Amniotic epithelial cell (primary cell): Measurements from ENCODE around the gene PIAS2.
"Not testable (repeated sequence)": the region's sequence is repeated elsewhere in the genome, so short reads cannot be mapped to it uniquely, and the experiment has no call there.

ENCODE experiments used
- DNase-seq: peaks from one replicate; pipeline ENCODE4 v3.0.0-alpha.2; 2010; ENCODE audit warnings: low read depth

PIAS2 gene

DNA sequence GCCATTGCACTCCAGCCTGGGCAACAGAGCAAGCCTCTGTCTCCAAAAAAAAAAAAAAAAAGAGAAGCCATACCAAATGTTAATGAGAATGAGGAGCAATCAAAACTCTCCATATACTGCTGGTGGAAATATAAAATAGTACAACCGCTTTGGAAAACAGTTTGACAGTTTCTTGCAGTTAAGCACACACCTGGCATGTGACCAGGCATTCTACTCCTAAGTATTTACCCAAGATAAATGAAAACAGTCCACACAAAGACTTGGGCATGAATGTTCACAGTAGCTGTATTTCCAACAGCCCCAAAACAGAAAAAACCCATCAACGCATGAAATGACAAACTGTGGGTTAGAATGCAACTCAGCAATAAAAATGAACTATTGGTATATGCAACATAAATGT, 84.5 kb downstream of the PIAS2 start:
- no peak for DNase-seq

DNA sequence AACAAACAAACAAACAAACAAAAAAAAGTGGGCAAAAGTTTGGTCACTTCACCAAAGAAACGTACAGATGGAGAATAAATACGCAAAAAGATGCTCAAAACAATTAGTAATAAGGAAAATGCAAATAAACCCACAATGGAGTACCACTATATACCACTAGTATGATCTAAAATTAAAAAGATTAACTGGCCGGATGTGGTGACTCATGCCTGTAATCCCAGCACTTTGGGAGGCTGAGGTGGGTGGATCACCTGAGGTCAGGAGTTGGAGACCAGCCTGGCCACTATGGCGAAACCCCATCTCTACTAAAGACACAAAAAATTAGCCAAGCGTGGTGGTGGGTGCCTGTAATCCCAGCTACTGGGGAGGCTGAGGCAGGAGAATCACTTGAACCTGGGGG, 84.9 kb downstream of the PIAS2 start:
- DNase-seq, result peak; percentile 7

DNA sequence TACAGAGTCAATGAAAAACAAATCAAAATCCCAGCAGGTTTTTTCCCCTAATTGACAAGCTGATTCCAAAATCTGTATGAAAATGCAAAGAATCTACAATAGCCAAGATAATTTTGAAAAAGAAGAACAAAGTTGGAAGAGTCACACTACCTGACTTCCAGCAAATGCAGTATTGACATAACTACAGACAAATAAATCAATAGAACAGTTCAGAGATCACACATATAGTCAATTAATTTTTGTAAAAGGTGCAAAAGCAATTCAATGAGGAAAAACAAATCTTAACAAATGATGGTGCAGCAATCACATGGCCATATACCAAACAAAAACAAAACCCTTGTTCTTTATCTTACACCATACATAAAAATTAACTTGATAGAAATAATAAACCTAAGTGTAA, 85.9 kb downstream of the PIAS2 start:
- DNase-seq, result no peak

DNA sequence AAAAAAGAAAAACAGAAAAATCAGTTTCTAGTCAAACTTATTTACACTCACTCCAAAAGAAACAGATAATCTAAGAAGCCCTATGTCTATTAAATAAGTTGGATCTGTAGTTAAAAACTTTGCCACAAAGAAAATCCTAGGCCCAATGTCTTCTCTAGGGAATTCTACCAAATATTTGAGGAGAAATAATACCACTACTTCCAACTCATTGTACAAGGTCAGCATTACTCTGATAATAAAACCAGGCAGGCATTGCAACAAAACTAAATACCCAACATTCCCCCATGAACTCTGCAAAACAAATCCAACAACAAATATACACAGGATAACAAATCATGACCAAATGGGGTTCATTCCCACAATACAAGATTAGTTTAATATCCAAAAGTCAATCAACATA, 86.7 kb downstream of the PIAS2 start:
- peak; percentile 4 for DNase-seq

DNA sequence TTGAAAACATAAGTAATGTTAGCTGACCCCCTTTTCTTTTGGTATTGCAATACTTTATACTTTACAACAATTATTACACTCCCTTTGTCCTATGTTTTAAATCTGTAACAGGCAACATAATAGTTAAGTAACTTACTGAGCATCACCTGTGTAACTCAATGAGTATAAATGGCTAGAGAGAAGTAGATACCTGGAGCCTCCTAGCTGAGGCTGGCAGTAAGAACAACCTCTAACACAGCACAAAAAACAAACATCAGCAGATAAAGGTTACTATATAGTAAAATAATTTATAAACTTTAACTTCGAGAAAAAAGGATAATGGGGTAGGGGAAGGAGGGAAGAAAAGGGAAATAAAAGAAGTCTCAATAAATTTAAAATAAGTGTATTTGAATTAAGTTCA, 87.4 kb downstream of the PIAS2 start:
- no peak for DNase-seq

DNA sequence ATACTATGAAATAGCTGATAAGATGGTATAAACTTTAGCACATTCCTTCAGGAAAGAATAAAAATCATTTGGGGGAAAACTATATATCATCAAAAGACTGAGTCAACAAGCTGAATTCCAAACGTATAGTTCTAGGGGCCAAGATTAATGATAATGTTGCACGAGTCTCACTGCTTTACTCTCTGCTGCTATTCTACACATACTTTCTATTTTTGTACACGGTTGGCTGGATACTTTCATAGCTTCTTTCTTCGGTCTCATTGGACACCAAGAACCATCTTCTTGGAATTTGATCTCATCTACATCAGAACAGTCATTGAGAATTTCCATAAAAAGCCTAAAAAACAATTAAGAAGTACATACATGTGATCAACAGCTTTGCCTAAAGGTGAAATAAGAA, 87.8 kb downstream of the PIAS2 start:
- no peak for DNase-seq

DNA sequence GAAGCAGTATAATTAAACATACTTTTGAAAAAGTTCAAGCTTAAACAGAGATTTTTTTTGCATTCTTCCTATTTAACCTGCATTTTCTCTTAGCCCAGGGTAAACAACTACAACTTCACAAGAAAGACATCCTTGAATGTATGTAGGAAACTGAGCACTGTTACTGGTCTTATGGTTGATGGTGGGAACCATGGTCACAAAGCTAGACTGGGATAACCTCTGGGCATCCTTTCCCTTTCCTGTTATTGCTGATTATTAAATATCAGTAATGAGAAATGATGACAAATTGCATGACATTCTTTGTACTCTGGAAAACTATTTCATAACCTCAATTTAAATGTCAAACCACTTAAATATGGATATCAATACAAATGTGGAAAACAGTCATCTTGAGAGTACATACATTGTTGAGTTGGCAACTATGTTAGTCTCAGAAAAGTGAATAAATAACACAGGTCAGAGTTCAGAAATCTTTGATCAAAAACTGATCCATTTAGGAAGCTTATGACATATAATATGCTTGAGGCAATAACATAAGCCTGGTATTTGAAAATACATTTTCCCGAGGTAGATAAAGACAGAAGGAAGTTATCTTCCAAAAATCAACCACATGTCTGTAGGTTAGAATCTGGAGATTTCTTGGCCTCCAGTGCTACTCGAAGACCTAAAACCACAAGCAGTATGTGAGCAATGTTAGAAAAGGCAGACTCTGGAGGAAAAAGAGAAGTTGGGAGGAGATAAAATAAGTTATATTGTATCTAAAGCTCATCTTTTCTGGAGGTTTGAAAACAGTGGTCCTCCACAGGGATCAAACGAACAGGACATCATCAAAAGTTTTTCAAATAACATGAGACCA, 95.2 kb downstream of the PIAS2 start:
- no peak for DNase-seq

DNA sequence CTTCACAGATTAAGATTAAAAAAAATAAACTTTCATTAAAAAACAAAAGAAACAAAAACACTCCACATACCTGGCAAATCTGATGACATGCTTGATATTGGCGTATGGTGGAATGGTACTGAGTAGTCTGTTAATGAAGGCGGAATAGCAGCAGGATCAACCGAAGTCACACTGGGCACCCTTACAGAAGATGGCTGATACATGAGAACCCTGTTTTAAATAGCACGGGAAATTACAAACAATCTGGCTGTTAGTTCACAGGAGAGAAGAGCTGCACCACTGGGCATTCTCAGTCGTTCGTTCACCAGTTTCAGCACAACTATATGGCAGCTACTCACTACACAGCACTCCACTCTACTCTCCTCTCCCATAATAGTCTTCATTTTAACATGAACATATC, 96.4 kb downstream of the PIAS2 start:
- DNase-seq, result no peak

DNA sequence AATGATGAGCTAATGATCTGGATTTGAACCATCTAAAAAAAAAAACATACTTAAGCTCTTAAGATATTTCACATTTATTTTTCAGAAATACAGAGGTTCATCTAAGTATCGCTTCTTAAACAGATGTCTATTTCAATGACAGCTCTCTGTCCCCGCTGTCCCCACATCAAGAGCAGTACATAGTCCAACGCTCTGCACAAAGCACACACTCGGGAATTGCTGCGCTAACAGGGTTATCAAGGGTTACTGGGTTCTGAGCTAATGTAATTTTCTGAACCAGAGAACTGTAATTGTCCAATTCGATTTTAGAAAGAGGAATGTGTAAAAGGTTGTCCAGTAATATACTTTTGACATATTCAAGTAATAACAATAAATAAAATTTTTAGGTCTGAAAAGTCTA, 101.6 kb downstream of the PIAS2 start:
- DNase-seq, result no peak

DNA sequence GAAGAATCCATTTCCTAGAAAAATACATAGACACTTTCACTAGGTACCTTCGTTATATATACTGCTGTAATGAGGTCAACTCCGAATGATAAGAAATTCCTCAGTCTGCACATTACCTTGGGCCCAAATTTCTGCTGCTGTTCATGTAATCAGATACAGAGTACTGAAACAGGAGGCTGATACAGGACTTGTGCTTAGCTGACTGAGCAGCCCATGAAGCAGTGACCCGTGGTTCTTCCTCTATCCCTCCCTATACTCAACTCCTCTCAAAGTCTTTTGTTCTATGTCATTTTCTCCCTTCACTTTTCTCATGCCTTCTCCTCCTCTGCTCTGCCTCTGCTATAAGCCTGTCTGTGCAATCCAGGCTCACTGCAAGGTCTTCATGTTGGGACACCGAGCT, 102.9 kb downstream of the PIAS2 start:
- no peak for DNase-seq

DNA sequence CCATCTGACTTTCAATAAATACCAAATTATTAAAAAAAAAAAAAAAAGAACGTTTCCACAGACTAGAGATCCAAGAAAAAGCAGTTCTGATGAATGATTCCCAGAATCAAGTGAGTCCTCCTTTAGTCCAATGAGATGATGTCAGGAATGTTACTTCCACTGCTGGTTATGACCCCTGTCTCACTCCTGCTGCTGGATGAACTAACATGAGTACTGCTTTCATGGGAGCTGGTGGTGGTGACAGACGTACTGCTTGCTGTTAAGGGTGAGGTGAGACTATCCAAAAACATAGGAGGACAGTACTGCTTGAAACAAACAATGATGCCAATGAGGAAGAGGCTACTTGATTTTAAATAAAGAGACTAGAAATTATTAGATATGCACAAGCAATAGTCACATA, 105.0 kb downstream of the PIAS2 start:
- no peak for DNase-seq

DNA sequence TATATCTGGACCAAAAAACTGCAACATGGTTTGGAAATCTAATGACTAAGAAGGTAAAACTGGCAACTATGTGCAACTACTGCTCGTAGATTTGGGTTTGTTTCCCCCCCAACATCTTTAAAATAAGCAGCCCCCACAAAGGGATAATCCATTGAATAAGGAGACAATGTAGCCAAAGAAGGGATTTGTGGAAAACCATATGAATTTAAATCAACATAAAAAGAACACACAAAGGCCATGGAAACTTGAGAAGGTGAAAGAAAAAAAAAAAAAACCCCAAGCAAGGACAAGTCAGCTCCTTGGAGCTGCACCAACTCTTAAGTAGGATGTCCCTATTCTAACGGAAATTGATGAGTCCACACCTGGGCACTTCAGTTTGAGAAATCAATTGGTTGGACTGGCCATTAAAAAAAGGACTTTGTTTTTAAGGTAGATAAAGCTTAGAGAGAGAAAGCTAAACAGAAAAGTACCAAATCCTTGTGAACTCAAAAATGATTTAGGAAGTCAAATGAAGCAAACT, 106.8 kb downstream of the PIAS2 start:
- DNase-seq, result no peak

DNA sequence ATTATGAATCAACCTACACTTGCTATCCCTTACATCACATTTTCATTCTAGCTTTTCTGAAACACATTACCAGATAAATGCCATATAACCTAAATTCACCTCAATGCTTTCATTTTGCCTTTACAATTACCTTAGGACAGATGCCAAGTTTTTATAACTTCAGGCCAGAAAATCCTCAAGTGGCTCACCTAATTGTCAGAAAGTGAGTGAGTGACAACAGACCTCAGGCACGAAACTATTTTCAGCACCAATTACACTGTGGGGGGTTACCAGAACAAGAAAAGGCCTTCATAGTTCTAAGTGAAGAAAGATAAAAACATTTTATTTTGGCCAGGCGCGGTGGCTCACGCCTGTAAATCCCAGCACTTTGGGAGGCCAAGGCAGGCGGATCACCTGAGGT, 108.2 kb downstream of the PIAS2 start:
- no peak for DNase-seq

DNA sequence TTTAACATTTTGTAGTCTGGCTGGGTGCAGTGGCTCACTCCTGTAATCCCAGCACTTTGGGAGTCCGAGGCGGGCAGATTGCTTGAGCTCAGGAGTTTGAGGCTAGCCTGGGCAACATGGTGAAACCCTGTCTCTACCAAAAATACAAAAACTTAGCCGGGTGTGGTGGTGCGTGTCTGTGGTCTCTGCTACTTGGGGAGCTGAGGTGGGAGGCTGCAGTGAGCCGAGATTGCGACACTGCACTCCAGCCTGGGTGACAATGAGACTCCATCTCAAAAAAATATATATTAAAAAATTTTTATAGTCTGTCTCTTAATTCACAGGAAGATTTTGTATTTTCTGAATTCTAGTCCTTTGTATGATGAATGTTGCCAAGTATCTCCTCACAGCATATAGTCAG, 121.4 kb downstream of the PIAS2 start:
- not testable (repeated sequence) for DNase-seq

DNA sequence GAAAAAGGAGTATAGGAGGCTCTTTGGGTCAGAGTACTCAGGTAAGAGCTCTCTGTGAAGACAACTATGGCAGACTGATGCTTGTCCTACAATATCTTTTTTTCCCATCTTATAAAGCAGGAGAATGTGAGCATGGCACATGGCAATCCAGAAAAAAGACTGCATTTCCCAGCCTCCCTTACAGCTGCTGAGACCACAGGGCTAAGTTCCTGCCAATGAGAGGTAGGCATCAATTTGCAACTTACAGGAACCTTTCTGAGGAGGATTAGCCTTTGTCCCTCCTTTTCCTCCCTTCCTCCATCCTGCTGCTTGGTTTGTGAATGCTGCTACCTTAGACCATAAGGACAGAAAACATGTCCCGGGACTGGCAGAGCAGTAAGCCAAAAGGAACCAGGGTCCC, 122.7 kb downstream of the PIAS2 start:
- DNase-seq, result no peak

DNA sequence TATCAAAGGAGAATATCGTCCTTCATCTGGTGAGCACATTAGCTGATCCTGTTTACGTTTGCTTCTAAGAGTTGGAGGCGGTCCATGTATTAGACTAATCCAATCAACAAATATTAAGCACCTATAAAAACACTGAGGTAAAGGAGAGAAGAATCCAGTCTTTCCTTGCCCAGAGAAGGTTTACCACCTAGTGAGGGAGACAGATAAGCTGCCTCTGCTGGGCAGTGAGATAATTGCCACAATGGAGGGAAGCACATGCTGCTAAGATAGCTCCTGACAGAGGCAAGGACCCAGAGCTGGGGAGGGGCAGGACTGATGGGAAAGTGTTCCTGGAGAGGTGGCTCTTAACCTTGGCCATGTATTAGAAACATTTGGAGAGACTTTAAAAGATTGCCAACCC, 123.7 kb downstream of the PIAS2 start:
- DNase-seq, result no peak

DNA sequence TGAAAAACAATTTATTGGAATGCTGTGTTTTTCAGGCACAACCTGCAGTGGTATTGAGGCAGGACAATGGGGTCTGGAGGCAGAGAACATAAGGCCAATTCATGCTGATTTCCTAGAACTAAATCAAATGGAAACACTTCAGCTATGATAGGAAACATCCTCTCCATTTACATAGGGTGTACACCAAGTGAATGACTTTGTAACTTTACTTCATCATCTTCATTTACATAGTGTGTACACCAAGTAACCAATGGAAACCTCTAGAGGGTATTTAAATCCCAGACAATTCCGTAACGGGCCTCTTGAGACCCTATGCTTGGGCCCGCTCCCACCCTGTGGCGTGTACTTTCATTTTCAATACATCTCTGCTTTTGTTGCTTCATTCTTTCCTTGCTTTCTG, 128.2 kb downstream of the PIAS2 start:
- DNase-seq, result no peak

DNA sequence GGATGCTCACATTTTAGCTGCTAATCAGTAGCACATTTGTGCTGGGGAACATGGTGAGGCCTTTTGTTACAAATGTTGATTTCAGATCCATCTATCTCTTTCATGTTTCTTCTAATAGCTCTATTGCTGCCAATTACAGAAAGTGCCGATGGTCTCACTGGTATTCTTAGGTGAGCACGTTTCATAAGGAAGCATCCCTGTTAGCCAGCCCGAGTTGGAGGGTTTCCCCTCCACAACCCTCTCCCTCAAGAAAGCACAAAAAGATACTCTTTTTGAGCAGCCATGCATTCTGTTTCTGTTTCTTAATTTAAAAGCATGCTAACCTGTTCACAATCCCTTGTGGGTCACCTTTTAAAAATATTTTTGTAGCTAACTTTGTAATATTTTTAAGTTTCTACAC, 129.6 kb downstream of the PIAS2 start:
- DNase-seq, result no peak

DNA sequence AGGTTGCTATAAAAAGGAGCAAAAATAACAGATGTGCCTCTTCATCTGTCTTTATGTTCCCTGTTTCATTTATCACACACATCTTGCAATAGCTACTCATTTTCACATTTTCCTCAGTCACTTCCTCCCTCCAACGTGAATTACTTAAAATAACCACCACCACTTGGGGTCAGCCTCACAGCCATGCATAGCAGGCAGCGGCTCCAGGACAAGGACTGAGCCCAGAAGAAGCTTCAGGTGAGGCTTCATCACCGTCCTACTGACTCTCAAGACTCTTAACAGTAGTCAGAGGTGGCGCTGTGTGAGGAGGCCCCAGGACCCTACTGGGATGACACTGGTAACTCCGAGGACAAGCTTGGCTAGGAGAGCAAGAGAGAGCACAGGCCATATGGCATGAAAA, 144.9 kb downstream of the PIAS2 start:
- no peak for DNase-seq

DNA sequence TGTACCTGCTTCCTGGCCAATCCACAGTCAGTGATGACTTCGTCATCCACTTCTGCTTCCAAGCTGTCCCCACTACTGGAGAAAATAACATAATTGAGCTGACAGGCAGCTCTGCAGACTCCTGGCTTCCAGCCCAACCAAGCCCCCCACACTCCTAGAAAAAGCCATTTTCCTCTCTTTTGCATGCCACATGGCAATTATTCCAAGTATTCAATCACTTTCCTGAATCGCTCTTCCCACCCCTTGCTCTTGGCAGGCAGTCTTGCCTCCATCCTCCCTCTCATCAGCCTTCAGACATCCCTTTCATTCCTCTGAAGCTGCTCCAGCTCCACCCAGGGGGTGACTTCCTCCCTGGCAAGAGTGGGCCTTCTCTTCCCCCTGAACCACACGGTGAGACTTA, 146.2 kb downstream of the PIAS2 start:
- DNase-seq, result no peak

DNA sequence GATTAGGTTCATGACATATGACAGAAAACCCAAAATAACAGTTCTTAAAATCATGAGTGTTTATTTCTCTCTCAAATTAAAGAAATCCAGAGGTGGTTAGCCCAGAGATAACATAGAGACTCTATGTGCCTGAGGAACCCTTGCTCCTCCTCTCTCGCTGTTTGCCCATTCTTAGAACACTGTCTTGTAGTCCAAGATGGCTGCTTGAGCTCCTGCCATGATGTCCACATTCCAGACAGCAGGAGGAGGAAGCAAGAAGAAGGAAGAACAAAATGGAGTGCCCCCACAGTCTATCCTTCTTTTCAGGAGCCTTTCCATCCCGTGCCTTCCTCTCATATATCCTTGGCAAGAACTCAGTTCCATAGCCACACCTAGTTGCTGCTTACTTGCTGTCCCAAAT, 146.6 kb downstream of the PIAS2 start:
- no peak for DNase-seq

DNA sequence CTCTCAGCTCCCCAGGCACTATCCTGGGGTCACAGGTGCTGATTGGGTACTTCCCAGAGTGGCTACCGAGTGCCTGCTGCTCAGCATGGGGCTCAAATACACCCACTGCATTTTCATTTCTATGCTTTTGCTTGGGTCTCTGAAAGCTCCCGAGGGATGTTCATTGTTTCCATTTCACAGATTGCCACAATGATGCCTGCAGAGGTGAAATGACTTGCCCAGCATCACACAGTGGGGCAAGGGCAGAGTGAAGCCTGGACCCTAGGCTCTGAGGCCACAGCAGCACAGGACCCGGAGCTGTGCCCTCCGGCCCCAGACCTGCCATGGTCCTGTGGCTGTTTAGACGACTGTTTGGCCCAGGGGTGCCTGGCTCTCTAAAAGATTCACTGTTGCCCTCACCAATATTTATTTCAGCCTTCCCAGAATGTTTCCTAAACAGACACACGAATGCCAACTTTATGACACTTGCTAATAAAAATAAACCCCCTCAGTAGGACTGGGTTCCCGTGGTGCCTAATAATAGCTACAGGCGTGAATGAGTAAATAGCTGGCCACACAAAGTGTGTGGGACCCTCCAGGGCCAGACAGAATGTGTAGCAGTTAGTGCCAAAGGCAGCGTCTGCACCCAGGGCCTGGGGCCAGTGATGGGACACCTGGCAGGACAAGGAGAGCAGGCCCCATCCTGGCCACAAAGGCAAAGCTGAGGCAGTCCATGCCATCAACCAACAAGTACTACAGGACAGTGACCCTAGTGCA, 149.0 kb downstream of the PIAS2 start:
- no peak for DNase-seq

DNA sequence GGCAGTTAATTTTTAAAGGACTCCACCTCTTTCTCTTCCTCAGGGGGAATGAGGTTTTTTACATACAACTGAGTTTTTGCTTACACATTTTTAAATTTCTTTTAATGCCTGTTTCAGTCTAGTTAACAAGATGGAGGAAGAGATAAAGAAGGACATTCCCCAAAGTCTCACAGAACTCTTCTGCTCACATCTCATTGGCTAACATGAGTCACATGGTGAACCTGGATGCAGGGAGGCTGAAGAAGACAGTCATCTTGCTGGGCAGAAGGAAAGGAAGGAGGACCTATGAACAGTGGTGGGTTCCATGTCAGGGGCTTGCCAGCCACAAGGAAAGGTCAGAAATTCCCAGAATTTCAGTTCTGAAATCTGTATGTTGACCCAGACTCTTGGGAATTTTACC, 150.1 kb downstream of the PIAS2 start:
- no peak for DNase-seq
